ENCODE results near the gene TMC3. TPM values are rescaled to one million over a fixed set of nuclear protein-coding genes. Genes with fewer than 3 reads are reported as not detected.
"Not testable (repeated sequence)": the region's sequence is repeated elsewhere in the genome, so short reads cannot be mapped to it uniquely, and the experiment has no call there.

TMC3 gene
- total RNA-seq, 1 donor from 2014 or later: not detected

- no peak for DNase-seq (ENCODE audit: low read depth in 2 of 2)
Measured at GRCh38 chr15:81384891-81385720, 11.1 kb upstream of the TMC3 start.

DNA sequence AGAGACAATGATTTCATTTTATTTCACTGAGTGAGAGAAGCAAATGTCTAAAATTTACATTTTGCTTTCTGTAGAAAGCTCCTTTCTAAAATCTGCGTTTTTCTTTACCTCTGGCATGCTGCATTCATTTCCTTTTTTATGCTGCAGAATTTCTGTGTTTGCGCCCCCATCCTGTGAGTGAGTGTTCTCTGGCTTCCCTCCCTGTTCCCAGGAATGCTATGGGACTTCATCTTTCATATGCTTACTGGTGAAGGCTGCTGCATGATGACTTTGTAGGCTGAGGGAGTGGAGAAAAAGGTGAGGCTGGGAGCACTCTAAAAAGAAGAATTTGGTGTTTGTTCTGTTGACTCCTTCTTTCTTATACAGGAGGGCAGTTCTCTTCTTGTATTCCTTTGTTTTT, 7.7 kb upstream of the TMC3 start:
- no peak for DNase-seq (ENCODE audit: low read depth in 2 of 2)

GRCh38 chr15:81380668-81381067, 6.7 kb upstream of the TMC3 start:
- no peak for DNase-seq (ENCODE audit: low read depth in 2 of 2)

DNA sequence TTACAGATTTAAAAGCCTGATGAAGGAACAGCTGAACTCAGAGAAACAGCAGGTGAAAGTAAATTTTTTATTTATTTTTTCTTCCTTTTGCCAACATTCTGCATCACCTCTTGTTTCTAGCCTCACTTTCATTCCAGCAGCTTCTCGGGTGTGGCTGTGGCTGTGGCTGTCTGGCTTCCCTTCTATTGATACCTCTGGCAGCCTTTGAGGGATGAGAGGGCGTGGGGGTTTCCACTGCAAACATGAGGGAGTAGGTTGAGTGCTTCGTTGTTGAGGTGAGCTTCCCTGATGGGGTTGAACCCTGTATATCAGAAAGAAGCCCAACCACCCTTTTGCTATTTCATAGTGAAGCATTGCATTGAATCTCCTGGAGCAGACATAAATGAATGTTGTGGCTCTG, 6.2 kb upstream of the TMC3 start:
- no peak for DNase-seq (ENCODE audit: low read depth in 2 of 2)

DNA sequence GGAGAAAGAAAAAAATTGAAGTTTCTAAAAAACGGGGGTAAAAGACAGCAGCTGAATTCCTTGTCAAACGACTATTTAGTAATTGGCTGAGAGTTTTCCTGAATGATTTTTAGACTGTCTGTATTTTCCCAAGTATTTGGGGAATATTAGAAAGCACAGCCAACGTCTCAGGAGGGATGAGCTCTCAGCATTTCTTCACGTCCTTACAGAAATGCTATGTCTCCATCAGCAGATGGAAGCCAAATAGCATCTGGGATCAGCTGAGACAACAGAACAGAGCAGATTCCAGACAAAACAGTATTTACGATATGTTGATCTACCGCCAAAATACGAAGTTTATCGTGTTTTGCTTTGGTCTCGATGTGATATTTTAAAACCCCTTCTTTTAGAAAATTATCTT, 5.3 kb upstream of the TMC3 start:
- DNase-seq (ENCODE audit: low read depth in 2 of 2): no peak

- no peak for DNase-seq (ENCODE audit: low read depth in 2 of 2)
Measured at GRCh38 chr15:81378443-81378842, 4.4 kb upstream of the TMC3 start.

DNA sequence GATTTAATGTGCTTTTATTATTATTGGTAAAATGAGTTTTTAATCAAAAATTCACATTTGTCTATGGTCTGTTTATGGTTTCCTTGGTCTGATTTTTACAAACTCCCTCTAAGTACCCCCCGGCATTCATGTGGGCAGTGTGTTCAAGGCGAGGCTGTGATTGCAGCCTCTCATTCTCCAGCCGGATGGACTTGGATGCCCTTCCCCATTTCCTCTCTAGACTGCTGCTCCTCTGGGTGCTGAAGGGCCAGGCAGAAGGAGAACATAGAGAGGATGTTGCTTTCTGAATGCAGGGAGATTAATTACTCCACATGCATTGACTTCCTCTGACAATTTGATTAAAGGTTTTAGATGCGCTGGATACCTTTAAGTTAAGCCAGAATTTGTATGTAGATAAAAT, 3.9 kb upstream of the TMC3 start:
- no peak for DNase-seq (ENCODE audit: low read depth in 2 of 2)

- no peak for DNase-seq (ENCODE audit: low read depth in 2 of 2)
Measured at GRCh38 chr15:81376231-81376630, 2.2 kb upstream of the TMC3 start.

DNA sequence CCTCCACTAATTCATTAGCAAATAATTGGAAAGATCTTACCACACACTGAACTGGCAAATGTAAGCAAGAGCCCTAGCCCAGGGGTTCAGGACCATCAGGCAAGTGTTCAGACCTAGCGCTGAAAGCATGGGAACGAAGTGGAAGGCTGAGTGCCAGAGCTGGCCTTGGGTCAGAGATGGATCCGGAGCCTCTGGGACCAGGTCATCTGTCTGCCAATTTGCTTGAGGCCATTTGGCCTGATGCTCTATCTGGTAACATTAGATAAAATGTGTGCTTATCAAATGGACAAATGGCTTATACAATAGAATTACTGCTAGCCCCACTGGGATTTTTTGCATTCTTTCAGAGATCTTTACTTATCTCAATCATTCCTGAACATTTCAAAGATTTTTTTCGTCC, 1.4 kb upstream of the TMC3 start:
- no peak for DNase-seq (ENCODE audit: low read depth in 2 of 2)

GRCh38 chr15:81373176-81373575, 837 bp downstream of the TMC3 start:
- DNase-seq (ENCODE audit: low read depth in 2 of 2): no peak

DNA sequence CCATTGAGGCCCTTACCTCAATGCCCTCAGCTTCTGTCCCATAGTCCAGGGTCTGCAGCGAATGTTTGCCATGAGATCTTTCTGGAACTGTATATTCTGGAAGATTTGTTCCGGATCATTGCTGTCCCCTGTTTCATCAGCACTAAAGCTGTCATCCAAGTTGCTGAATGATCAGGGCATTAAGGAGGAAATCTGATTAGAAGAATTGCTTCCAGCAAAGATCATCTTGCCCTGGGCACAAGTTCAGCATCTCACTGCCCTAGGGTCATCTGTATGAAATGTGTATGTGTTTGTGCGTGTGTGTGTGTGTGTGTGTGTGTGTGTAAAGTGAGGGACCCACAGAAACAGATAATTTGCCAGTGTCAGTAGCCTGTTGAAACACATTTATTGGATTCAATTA, 1.4 kb downstream of the TMC3 start:
- DNase-seq (ENCODE audit: low read depth in 2 of 2): no peak

- no peak for DNase-seq (ENCODE audit: low read depth in 2 of 2)
Measured at GRCh38 chr15:81363718-81364500, 10.1 kb downstream of the TMC3 start.

GRCh38 chr15:81363276-81363675, 10.7 kb downstream of the TMC3 start:
- no peak for DNase-seq (ENCODE audit: low read depth in 2 of 2)

GRCh38 chr15:81362790-81363189, 11.2 kb downstream of the TMC3 start:
- DNase-seq (ENCODE audit: low read depth in 2 of 2): no peak

DNA sequence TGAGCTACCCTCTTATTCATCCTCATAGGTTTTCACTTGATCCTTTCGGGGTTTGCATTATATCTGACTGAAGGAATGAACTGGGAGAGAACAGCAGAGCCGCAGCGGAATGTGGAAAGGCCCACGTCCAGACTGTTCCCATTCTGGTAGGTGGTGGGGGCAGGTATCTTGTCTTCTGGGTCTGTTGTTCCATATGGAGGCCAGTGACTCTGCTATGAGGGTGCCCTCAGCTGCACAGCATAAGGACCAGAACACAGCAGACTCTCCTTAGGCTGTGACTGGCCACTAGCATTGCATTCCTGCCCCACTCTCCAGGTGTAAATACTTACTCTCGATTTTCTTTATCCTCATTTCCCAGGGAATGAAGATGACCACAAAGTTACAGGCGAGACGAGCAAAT, 12.1 kb downstream of the TMC3 start:
- no peak for DNase-seq (ENCODE audit: low read depth in 2 of 2)

- DNase-seq (ENCODE audit: low read depth in 2 of 2): no peak
Measured at GRCh38 chr15:81360491-81360890, 13.5 kb downstream of the TMC3 start.

GRCh38 chr15:81358248-81358647, 15.8 kb downstream of the TMC3 start:
- no peak for DNase-seq (ENCODE audit: low read depth in 2 of 2)

- DNase-seq (ENCODE audit: low read depth in 2 of 2): no peak
Measured at GRCh38 chr15:81357180-81357686, 16.8 kb downstream of the TMC3 start.

GRCh38 chr15:81356252-81356651, 17.8 kb downstream of the TMC3 start:
- DNase-seq (ENCODE audit: low read depth in 2 of 2): no peak

GRCh38 chr15:81351651-81352050, 22.4 kb downstream of the TMC3 start:
- no peak for DNase-seq (ENCODE audit: low read depth in 2 of 2)

- no peak for DNase-seq (ENCODE audit: low read depth in 2 of 2)
Measured at GRCh38 chr15:81349271-81349670, 24.7 kb downstream of the TMC3 start.

DNA sequence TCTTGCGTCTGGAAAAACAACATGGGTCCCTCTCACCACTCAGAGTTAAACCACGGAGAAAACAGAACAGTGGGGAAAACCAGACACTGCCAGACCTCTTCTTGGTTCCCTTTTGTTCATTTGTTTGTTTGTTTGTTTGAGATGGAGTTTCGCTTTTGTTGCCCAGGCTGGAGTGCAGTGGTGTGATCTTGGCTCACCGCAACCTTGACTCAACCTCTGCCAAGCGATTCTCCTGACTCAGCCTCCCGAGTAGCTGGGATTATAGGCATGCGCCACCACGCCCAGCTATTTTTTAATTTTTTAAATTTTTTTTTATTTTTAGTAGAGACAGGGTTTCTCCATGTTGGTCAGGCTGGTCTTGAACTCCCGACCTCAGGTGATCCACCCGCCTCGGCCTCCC, 25.3 kb downstream of the TMC3 start:
- not testable (repeated sequence) for DNase-seq (ENCODE audit: low read depth in 2 of 2)

DNA sequence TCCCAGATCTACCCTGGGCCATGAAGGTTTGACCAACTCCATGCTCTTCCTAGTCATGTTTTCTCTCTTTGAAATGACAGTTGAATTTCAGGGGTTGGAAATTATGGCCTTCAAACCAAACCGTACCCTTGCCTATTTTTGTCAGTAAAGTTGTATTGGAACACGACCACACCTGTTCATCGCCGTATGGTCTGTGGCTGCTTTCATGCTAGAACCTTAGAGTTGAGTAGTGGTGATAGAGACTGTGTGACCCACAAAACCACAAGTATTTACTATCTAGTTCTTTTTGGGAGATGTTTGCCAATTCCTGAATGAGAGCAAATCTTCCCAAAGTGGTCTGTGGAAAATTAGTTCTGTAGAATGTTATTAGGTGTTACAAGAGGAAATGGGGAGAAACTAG, 26.1 kb downstream of the TMC3 start:
- no peak for DNase-seq (ENCODE audit: low read depth in 2 of 2)

All from lung microvascular endothelial cell (primary cell).